Measurements from ENCODE around the gene EDA.

The EDA gene

DNA sequence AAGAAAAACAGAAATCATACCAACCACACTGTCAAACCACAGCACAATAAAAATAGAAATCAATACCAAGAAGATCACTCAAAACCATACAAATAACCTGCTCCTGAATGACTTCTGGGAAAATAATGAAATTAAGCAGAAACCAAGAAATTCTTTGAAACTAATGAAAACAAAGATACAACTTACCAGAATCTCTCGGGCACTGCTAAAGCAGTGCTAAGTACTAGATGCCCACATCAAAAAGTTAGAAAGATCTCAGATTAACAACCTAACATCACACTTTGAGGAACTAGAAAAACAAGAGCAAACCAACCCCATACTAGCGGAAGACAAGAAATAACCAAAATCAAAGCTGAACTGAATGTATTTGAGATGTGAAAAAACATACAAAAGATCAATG is 400.6 kb downstream of the EDA start:
- H3K4me1 ChIP-seq: peaks cover 9% of the 10 kb centered on the region
- H2AFZ ChIP-seq: no peak overlapping the region
- no peaks in the 10 kb centered on the region for H3K36me3 ChIP-seq (ENCODE audit: control insufficient read depth, insufficient read depth, low read length)
- H3K4me3 ChIP-seq (ENCODE audit: low read depth, low read length): no peak overlapping the region
- H3K79me2 ChIP-seq: no peaks in the 10 kb centered on the region
- no peaks in the 10 kb centered on the region for H3K9me3 ChIP-seq (ENCODE audit: control insufficient read depth, low read length)
- no peak overlapping the region for H3K27ac ChIP-seq
- TF ChIP-seq, protein P1, sequence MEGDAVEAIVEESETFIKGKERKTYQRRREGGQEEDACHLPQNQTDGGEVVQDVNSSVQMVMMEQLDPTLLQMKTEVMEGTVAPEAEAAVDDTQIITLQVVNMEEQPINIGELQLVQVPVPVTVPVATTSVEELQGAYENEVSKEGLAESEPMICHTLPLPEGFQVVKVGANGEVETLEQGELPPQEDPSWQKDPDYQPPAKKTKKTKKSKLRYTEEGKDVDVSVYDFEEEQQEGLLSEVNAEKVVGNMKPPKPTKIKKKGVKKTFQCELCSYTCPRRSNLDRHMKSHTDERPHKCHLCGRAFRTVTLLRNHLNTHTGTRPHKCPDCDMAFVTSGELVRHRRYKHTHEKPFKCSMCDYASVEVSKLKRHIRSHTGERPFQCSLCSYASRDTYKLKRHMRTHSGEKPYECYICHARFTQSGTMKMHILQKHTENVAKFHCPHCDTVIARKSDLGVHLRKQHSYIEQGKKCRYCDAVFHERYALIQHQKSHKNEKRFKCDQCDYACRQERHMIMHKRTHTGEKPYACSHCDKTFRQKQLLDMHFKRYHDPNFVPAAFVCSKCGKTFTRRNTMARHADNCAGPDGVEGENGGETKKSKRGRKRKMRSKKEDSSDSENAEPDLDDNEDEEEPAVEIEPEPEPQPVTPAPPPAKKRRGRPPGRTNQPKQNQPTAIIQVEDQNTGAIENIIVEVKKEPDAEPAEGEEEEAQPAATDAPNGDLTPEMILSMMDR (IDR thresholded peaks at IDR 0.05): no peak
- H3K9ac ChIP-seq: no peak overlapping the region
- no peak overlapping the region for H3K4me2 ChIP-seq (ENCODE audit: low read length)
- no peaks in the 10 kb centered on the region for H3K27me3 ChIP-seq (ENCODE audit: control insufficient read depth, insufficient read depth, low read length)

DNA sequence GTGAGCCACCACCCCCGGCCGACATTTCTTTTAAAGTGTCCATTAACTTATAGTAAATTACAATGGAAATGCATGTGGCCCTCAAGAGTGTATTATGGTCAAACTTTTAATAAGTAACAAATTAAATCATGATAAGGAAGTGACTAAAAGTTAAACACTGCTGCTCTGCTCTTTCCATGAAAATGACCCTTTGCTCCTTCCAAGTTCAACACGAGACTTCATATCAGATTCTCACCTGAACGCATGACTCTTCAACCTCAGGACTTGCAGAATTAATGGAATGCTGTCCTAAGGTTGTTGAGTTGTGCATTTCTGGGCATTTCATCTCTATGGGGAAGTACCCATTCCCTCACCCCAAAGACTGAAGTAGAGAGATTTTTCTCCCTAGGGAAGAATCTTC is 406.7 kb downstream of the EDA start:
- Histone ChIP-seq H3K27ac (no peak overlapping the region), H3K27me3 (ENCODE audit: control insufficient read depth, insufficient read depth, low read length) (no peaks in the 10 kb centered on the region), H3K9me3 (ENCODE audit: control insufficient read depth, low read length) (no peaks in the 10 kb centered on the region), H3K4me2 (ENCODE audit: low read length) (no peak overlapping the region), H3K4me3 (ENCODE audit: low read depth, low read length) (no peak overlapping the region), H3K9ac (no peak overlapping the region), H3K36me3 (ENCODE audit: control insufficient read depth, insufficient read depth, low read length) (no peaks in the 10 kb centered on the region), H3K4me1 (no peaks in the 10 kb centered on the region), H2AFZ (no peak overlapping the region), H3K79me2 (no peaks in the 10 kb centered on the region)
- TF ChIP-seq, protein P1 (IDR thresholded peaks at IDR 0.05): no peak

DNA sequence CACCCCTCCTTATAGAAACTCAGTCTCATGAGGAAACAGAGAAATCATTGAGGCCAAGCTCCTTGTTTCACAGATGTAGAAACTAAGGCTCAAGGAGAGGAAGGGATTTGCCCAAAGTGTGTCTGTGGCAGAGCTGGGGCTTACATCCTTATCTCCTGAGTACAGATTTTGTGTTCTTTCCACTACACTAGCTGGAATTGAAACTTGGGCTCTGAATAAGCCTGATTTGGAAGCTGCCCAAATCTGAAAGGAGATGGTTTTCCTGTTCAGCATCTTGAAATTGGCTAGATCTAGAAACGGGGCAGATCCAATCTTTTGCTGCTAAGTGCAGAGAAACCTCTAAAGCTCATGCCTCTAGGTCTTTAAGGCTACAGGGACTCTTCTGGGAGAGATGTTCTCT is 409.6 kb downstream of the EDA start:
- H3K4me1 ChIP-seq: no peaks in the 10 kb centered on the region
- H3K27ac ChIP-seq: no peak overlapping the region
- no peaks in the 10 kb centered on the region for H3K36me3 ChIP-seq (ENCODE audit: control insufficient read depth, insufficient read depth, low read length)
- no peak overlapping the region for H3K9ac ChIP-seq
- H3K4me3 ChIP-seq (ENCODE audit: low read depth, low read length): no peak overlapping the region
- H3K9me3 ChIP-seq (ENCODE audit: control insufficient read depth, low read length): no peaks in the 10 kb centered on the region
- H2AFZ ChIP-seq: no peak overlapping the region
- no peaks in the 10 kb centered on the region for H3K27me3 ChIP-seq (ENCODE audit: control insufficient read depth, insufficient read depth, low read length)
- TF ChIP-seq, protein P1 (IDR thresholded peaks at IDR 0.05): no peak
- no peaks in the 10 kb centered on the region for H3K79me2 ChIP-seq
- no peak overlapping the region for H3K4me2 ChIP-seq (ENCODE audit: low read length)

DNA sequence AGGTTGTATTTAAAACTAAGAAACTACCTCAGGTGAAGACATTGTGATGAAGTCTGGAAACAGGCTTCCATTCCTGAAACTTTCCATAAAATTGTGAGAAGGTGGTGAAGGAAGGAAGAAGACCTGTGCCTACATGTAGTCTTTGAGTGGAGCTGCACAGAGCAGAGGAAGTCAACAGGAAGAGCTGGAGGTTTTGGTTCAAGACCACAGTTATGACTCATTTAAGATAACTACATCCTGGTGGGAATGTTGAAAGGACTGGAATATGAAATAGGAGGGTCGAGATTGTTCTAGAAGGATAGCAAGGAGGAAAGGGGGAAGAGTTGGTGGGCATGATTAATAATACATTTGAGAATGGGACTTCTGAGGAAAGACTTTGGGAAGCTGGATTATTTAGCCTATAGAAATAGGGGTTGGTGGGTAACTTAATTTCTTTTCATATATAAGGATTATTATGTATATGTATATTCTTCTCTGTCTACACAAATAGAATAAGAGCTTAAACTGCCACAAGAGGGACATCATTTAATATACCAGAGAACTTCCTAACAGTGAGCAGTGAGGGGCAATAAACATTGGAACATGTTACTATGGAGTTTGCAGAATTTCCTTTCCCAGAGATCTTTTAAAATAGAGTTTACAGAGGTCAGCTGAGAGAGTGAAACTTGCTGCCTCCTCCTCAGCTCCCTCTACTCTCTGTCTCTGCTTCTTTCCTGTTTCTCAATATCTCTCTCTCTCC is 410.4 kb downstream of the EDA start:
- Histone ChIP-seq H3K36me3 (ENCODE audit: control insufficient read depth, insufficient read depth, low read length) (no peaks in the 10 kb centered on the region), H3K4me1 (no peaks in the 10 kb centered on the region), H3K79me2 (no peaks in the 10 kb centered on the region), H2AFZ (no peak overlapping the region), H3K27me3 (ENCODE audit: control insufficient read depth, insufficient read depth, low read length) (no peaks in the 10 kb centered on the region), H3K27ac (no peak overlapping the region), H3K4me3 (ENCODE audit: low read depth, low read length) (no peak overlapping the region), H3K9ac (no peak overlapping the region), H3K4me2 (ENCODE audit: low read length) (no peak overlapping the region), H3K9me3 (ENCODE audit: control insufficient read depth, low read length) (no peaks in the 10 kb centered on the region)
- TF ChIP-seq, protein P1 (IDR thresholded peaks at IDR 0.05): no peak

DNA sequence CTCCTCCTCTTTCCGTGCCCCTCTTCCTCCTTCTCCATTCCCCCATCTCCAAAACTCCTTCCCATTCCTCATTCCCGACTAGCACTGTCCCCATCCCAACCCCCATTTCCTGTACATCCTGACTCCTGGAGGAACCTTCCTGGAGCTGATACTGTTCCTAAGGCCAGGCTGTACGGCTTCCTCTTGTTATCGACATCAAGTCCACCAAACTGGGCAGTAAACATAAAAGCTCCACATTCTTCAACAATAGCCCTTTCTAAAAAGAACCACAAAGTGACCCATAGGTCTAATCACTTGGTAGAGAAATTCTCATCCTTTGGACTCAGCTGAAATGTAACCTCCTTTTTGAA is 410.9 kb downstream of the EDA start:
- TF ChIP-seq, protein P1 (IDR thresholded peaks at IDR 0.05): no peak
- Histone ChIP-seq H3K79me2 (no peaks in the 10 kb centered on the region), H3K4me2 (ENCODE audit: low read length) (no peak overlapping the region), H3K4me1 (no peaks in the 10 kb centered on the region), H3K36me3 (ENCODE audit: control insufficient read depth, insufficient read depth, low read length) (no peaks in the 10 kb centered on the region), H3K27me3 (ENCODE audit: control insufficient read depth, insufficient read depth, low read length) (no peaks in the 10 kb centered on the region), H3K9me3 (ENCODE audit: control insufficient read depth, low read length) (no peaks in the 10 kb centered on the region), H3K27ac (no peak overlapping the region), H3K9ac (no peak overlapping the region), H3K4me3 (ENCODE audit: low read depth, low read length) (no peak overlapping the region), H2AFZ (no peak overlapping the region)
